Nucleus accumbens (tissue), 56 donors: ENCODE results near the gene TCHHL1.
"Not testable (repeated sequence)": the region's sequence is repeated elsewhere in the genome, so short reads cannot be mapped to it uniquely, and the experiment has no call there.

ENCODE experiments used
- DNase-seq, 56 donors: peaks; one replicate each; lab custom pipeline; 2025; lab: John Stamatoyannopoulos, UW

Gene TCHHL1

DNA sequence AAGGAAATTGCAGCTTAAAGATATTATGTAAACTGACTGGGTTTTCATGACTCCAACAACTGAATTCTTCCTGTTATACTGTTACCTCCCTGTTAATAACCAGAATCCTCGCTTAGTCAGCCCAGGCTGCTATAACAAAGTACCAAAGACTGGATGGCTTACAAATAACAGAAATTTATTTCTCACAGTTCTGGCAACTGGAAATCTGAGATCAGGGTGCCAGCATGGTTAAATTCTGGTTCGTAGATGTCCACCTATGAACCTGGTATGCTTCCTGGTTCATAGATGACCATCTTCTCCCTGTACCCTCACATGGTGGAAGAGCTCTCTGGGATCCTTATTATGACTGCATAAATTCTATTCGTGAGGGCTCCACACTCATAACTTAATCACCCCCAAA is 8.1 kb upstream of the TCHHL1 start:
- DNase-seq = no peak

- DNase-seq = no peak
These were observed 2.1 kb downstream of the TCHHL1 start for GRCh38 chr1:152086760-152087159.

- DNase-seq = no peak
These were observed 4.0 kb downstream of the TCHHL1 start for GRCh38 chr1:152084853-152085252.

GRCh38 chr1:152081026-152081425 is 7.8 kb downstream of the TCHHL1 start:
- DNase-seq = not testable (repeated sequence)

GRCh38 chr1:152080494-152080893 is 8.4 kb downstream of the TCHHL1 start:
- not testable (repeated sequence) for DNase-seq

GRCh38 chr1:152078831-152079441 is 9.9 kb downstream of the TCHHL1 start:
- DNase-seq = no peak

- DNase-seq = no peak
These were observed 16.6 kb downstream of the TCHHL1 start for GRCh38 chr1:152072311-152072710.

DNA sequence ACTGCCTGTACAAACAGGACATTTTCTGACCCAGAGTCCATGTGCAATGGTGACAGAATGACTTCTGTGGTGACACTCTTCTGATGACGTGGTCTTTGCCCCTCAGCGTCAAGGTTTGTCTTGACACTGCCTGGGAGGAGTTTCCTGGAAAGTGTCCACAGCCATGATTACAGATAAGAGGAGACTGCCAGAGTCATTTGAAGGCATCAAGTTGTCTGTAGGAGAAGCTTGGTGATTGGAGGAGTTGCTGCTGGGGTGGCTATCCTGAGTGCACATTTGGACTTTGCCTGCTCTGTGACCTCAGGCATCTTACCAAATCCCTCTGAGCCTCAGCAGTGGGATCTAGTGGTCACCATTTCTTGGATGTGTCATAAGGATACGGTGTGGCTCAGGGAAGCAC is 17.7 kb downstream of the TCHHL1 start:
- DNase-seq = no peak

DNA sequence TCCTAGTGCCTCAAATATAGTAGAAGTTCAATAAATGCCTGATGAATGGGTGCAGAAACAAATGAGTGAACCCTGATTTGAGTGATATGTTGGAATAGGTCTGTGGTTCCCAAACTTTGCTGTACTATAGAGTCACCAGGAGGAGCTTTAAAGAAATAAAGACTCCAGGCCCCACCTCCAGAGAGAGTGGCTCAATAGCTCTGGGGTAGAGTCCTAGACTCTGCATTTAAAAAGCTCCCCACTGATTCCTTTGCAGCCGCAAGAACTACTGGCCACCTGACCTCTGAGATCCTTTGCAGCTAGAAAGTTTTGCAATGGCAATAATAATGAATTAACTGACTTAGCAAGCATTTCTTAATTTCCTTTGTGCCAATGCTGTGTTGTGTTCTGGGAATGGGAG is 20.9 kb downstream of the TCHHL1 start:
- DNase-seq = no peak

DNA sequence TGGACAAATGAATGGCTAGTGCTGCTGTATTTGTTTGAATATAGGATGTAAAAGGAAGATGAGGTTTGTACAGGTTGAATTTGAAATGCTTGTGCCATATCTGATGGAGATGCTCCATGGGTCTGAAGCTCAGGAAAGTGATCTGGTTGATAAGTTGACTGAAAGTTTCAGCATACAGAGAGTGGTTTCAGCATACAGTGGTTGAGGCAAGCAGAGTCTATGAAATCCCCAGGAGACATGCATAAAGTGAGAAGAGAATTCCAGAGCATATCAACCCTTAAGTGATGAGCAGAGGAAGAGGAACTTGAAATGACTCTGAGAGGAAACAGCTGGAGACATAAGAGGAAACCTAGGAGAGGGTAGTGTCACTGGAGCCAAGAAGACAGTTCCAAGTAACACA is 21.7 kb downstream of the TCHHL1 start:
- no peak for DNase-seq

- DNase-seq = no peak
These were observed 26.9 kb downstream of the TCHHL1 start for GRCh38 chr1:152061952-152062351.

DNA sequence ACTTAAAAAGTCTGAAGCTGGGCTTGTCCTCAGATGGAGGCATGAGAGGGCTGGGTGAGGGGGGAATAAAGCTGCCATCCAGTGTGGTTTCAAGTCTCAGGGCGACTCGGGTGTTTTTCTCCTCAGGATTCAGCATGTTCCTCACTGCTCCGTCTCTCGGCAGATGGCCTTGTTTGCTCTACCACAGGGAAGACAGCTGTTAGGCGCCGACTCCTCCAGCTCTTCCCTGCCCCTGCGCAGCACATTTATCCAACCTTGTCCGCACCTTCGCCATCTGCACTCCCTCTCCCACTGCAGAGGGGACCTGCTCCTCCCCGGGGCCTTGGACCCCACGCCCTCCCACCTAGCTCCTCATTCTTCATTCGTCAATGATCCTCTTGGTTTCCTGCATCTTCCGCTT is 35.5 kb downstream of the TCHHL1 start:
- no peak for DNase-seq

- DNase-seq = peak in 47 of 56 donors; percentile 11 to 87 (median 49)
These were observed 36.3 kb downstream of the TCHHL1 start for GRCh38 chr1:152052606-152053005.

GRCh38 chr1:152050886-152051675 is 37.8 kb downstream of the TCHHL1 start:
- no peak for DNase-seq

DNA sequence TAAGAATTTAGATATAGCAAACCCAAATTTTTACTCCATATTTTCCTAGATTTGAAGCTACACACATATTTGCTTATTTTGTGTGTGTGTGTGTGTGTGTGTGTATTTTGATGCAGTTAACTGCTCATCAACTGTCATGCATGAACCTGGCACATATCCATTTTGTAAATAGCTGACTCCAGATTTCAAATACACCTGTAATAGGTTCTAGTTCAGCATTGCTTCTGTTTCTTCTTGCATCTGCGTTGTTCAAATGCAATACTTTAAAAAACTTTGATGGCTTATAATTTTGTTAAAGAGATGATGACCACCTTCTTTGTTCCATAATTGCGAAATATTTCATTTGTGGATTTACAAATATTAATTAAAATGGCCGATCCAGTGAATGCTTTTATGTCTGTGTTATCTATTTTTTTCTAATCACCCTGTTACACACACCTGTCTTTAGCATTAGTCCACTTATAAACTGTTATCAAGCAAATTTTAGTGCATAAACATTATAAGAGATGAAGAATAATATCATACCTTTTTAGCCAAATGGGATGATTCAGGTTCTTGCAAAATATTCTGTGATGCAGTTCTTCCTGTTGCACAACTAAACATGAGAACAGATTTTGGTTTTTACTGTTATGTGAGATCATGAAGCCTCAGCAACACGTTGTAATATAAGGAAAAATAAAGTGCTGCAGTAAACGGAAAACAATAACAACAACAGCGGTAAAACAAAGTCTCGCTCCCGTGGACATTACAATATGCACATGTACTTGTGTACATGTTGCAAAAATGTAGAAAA is 39.4 kb downstream of the TCHHL1 start:
- no peak for DNase-seq

DNA sequence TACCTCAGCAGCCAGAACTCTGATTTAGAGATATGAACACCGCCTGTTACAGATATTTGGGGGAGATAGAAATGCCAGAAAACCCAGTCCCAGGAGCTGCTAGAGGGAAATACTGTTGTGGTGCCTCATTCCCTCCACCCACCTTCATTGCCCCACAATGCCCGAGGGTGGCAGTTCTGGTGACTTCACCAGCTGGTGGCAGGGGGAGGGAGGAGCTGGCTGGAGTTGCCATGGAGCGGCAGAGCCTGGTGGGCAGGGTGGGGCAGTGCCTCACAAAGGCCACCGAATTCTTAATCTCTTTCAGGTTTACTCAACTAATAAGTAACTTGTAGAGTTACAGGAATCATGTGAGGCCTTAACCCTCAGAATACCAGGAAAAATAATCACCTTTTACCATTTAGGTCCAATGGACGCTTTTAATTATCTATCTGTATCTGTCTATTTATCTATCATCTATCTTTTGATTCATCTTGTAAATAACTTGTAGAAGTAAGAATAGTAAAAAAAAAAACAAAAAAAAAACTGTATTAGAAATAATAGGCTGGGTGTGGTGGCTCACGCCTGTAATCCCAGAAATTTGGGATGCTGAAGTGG is 40.4 kb downstream of the TCHHL1 start:
- DNase-seq = peak in 10 of 56 donors; percentile 9 to 60 (median 20)

- DNase-seq = peak in 48 of 56 donors; percentile 2 to 74 (median 36)
These were observed 41.0 kb downstream of the TCHHL1 start for GRCh38 chr1:152047730-152048415.

GRCh38 chr1:152047413-152047729 is 41.5 kb downstream of the TCHHL1 start:
- DNase-seq = no peak

GRCh38 chr1:152044386-152044785 is 44.5 kb downstream of the TCHHL1 start:
- DNase-seq = no peak

- DNase-seq = no peak
These were observed 45.0 kb downstream of the TCHHL1 start for GRCh38 chr1:152043870-152044269.

DNA sequence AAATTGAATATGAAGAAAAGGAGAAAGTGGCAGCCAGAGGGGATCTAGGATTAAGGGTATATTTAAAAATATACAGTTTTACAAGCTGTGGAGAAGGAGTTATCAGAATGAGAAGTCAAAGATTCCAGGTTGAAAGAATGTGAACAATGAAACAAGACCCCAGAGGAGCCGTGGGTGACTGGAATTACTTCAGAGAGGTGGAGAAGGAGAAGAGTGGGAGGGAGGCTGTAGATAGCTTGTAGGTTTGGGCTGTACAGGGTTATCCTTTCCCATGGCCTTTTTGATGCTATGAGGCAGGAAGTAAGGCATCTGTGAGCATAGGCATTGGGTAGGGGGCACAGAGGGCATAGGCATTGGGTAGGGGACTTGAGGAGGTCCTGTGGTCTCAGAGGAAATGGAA is 46.8 kb downstream of the TCHHL1 start:
- DNase-seq = no peak
